GM21528 (cell line): ENCODE data around the gene LARP1.
"Not testable (repeated sequence)": the region's sequence is repeated elsewhere in the genome, so short reads cannot be mapped to it uniquely, and the experiment has no call there.

Experiments
- ATAC-seq: cut with Tn5 transposase; IDR thresholded peaks from one replicate; pipeline ENCODE4 v1.9.1; 2021; ENCODE audit warnings: mild to moderate bottlenecking, moderate library complexity; ENCODE audit not compliant: unreplicated experiment, low FRiP score

LARP1 gene

DNA sequence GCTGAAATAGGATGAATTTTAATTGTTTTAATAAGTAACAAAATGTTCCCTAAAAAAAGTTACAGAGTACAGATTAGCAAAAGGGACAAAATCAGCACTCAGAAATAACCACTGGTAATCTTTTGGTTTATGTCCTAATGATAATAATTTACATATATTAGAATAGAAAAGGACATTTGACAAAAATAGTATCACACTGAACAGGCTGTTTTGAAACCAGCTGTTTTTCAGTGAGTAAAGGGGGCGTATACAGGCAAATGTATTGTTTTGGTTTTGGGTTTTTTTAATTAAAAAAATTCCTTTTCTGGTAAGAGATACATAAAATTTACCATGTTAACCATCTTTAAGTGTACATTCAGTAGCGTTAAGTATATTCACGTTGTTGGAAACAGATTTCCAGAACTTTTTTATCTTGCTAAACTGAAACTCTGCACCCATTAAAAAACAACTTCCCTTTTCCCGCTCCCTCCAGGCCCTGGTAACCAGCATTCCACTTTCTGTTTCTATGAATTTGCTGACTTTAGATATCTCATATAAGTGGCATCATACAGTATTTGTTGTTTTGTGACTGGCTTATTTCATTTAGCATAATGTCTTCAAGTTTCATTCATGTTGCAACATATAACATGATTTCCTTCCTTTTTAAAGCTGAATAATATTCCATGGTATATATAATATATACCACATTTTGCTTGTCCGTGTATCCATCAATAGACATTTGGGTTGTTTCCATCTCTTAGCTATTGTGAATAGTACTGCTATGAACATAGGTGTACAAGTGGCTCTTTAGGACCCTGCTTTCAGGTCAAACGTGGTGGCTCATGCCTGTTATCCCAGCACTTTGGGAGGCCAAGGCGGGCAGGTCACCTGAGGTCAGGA lies 20.6 kb upstream of the LARP1 start:
- ATAC-seq, result no peak

DNA sequence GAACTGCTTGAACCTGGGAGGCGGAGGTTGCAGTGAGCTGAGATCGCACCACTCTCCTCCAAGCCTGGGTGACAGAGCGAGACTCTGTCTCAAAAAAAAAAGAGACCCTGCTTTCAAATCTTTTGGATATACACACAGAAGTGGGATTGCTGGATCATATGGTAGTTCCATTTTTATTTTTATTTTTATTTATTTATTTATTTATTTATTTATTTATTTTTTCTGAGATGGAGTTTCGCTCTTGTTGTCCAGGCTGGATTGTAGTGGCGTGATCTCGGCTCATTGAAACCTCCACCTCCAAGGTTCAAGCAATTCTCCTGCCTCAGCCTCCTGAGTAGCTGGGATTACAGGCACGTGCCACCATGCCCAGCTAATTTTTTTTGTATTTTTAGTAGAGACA lies 19.8 kb upstream of the LARP1 start:
- ATAC-seq, result not testable (repeated sequence)

DNA sequence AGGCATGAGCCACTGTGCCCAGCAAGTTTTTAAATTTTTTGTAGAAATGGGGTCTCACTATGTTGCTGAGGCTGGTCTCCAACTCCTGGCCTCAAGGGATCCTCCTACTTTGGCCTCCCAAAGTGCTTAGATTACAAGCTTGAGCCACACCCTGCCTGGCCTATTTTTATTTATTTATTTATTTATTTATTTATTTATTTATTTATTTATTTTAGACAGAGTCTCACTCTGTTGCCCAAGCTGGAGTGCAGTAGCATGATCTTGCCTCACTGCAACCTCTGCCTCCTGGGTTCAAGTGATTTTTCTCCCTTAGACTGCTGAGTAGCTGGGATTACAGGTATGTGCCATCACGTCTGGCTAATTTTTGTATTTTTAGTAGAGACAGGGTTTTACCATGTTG lies 18.8 kb upstream of the LARP1 start:
- not testable (repeated sequence) for ATAC-seq

DNA sequence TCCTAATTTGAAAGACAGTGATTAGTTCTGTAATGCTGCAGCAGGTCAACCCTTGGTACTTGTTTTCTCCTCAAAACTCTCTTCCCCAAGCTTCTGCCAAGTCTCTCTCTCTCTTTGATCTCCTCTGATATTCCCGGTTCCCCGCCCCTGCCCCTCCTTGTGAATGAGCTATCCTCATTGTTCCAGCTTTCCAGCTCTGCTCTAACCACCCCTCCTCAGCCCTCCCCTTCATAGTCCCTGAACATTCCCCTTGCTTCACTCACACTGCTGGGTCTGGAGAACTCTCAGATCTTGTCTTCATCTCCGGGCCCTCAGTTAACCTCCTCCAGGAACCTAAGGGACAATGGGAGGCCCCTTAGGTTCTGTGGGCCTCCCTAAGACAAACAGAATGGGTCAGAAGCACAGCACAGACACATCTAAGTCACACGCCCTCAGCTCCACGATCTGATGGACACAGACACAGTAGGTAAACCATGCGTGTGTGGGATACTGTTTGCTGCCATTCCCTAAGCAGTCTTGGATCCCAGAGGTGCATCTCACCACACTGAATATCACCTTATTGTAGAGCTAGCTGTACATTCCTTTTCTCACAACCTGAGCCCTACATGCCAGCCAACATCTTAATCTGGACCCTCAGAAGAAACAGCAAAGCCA lies 17.4 kb upstream of the LARP1 start:
- no peak for ATAC-seq

DNA sequence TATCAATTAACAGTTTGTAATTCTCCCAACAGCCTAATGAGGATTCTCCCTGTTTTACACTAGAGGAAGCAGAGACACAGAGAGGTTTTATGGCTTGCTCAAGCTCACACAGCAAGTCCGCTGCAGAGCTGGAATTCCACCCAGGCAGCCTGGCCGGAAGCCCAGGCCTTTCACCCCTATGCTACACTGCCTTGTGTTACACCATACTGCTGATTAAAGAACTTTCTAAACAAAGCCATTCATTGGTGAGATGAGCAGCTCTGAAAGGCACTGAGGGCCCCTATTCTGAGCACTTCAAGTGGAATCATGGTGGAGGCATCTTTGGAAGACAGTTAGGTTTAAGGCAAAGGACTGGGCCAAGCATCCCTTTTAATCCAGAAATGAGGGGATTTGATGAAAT lies 14.7 kb upstream of the LARP1 start:
- ATAC-seq, result no peak

DNA sequence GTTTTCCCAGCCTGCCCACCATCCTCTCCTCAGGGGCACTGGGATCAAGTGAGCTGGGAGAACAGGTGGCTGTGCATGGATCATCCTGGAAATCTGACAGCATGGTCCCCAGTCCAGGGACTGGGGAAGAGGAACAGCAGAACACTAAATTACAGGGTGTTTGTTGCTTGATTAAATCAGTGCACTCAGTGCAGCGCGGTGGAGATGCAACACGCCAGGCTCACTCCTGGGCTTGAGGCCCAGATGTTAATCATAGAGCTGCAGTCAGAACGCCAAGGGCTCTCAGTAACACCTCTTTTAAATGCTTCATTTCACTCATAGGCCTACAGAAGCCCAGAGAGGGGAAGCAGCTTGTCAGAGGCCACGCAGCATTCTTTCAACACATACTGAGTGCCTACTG lies 14.2 kb upstream of the LARP1 start:
- ATAC-seq, result no peak

DNA sequence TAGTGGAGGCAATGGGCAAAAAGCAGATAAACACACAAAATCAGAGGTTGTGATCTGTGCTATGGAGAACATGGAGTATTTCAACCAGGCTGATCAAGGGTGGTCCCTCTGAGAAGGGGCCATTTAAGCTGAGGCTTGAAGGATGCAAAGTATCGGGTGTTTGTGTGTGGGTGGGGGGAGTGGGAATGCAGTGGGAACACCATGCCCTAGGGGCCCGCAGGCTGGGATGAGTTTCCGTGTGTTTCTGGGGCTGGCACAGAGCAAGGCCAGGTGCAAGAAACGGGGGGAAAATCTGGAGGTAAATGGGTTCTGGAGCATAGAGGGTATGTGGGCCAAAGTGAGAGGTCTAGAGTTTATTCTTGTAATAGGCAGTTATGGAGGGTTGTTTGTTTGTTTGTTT lies 13.8 kb upstream of the LARP1 start:
- no peak for ATAC-seq

DNA sequence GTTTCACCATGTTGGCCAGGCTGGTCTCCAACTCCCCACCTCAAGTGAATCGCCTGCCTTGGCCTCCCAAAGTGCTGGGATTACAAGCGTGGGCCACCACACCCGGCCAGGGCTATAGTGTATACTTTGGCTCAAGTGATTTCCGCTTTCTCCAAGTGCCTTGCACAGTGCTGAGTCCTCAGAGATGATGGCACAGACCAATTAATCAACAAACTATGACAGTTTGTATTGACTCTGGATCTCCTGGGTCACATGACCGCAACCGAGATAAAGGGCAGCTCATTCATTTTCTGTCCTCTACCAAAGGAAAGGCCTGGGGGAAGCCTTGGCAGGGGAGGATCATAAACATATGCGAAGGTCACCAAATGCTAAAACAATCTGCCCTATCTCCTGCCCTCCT lies 11.4 kb upstream of the LARP1 start:
- ATAC-seq, result no peak

DNA sequence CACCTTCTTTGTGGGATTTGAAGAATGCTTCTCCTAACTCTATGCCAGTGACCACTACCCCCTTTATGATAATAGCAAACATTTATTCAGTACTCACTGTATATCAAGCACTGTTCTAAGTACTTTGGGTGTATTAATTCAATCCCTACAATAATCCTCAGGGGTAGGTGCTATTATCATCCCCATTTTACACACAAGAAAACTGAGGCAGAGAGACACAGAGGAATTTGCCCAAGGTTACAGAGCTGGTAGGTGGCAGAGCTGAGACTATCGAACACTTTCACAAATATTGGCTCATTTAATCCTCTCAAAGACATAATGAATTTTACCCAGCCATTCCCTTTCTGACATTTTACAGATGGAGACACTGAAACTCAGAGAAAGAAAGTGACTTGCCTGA lies 9.8 kb upstream of the LARP1 start:
- no peak for ATAC-seq

DNA sequence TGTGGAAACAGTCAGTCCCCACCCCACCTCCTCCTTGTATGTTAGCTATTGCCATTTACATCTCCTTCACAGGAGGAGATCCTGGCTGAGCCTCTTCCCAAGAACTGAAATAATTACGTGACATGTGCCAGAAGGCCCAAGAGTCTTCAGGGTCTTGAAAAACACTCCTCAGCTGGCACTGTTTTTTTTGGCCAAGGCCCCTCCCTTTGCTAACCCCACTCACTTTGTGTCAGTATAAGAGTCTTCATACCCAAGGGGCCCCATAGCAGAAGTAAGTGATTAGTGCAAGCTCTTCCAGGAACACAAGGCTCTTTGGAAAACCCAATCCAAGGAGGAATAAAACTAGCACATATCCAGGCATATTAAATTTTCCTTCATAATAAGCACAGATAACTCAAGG lies 5.7 kb upstream of the LARP1 start:
- no peak for ATAC-seq

DNA sequence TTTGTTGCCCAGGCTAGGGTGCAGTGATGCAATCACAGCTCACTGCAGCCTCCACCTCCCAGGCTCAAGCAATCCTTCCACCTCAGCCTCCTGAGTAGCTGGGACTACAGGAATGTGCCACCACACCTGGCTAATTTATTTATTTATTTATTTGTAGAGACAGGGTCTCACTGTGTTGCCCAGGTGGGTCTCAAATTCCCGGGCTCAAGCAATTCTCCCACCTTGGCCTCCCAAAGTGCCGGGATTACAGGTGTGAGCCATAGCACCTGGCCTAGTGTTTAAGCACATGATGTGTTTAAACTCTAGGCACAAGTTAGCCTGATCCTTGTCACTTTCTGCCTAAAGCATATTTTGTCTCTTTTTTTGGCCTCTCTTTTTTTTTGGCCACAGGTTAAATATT lies 4.5 kb upstream of the LARP1 start:
- not testable (repeated sequence) for ATAC-seq

DNA sequence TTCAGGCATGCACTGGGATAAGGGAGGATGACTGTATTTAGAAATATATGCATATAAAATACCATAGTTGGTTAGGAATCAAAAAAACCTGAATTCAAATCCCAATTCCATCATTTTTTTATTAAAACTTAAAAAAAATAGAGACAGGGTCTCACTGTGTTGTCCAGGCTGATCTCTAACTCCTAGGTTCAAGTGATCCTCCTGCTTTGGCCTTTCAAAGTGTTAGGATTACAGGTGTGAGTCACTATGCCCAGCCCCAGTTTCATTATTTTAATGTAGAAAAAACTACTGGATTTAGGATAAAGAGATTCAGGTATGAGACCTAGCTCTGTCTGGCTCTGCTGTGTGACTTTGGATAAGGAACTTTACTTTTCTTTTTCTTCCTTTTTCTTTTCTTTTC lies 3.3 kb upstream of the LARP1 start:
- no peak for ATAC-seq

DNA sequence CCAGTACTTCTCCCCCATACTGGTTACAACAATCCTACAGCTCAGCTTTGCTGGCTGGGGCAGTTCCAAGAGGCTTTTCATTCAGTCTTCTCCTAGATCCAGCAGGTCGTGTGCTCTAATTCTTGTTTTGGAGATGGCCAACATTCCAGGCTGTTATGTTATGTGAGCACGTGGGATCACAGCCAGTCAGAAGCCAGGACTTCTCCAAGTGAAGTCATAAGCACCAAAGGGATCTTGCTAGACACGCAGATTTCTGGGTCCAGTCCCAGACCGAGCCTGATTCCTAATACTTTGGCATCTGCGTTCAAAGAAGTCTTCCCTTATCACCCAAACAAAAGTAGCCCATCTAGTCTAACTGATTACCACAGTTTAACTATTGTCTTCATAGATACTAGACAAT lies 1.4 kb upstream of the LARP1 start:
- ATAC-seq, result no peak

DNA sequence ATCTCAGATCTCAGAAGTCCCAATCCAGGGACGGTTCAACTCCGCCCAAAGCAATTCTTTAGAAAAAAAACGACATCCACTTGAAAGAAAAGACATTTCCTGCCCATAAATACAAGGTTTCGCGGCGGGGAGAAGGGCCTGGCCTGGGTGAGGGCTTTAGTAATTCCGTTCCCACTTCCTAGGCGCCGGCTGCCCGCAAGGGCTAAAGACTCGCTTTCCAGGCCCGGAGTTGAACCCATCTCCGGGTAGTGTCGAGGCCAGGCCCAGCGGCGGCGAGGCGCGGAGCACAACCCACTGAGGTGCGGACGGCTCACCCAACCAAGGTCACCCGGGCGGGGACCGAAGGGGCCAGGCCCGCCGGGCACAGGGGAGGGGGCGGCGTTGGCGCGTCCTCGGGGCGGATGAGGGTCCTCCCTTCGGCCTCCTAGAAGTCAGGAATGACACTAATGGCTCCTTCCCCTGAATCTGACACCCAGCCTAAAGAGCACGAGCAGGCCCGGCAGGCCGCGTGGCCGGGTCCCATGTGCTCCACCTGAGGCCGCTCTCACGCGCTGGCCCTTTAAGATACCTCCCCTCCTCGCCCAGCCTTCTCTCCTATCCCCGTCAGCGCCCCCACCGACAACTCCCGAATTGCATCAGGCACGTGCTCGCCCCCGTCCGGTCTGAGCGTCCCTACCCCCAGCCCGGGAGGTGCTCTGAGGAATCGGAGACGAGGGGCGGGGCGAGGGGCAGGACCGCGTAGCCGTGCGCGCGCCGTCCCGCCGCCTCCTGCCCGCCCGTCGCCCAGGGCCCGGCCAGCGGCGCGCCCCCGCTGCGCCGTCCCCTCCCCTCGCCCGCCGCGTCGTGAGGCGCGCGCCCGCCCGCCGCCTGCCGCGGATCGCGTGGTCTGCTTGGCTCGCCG lies 467 bp upstream of the LARP1 start:
- ATAC-seq, result peak; percentile 88

DNA sequence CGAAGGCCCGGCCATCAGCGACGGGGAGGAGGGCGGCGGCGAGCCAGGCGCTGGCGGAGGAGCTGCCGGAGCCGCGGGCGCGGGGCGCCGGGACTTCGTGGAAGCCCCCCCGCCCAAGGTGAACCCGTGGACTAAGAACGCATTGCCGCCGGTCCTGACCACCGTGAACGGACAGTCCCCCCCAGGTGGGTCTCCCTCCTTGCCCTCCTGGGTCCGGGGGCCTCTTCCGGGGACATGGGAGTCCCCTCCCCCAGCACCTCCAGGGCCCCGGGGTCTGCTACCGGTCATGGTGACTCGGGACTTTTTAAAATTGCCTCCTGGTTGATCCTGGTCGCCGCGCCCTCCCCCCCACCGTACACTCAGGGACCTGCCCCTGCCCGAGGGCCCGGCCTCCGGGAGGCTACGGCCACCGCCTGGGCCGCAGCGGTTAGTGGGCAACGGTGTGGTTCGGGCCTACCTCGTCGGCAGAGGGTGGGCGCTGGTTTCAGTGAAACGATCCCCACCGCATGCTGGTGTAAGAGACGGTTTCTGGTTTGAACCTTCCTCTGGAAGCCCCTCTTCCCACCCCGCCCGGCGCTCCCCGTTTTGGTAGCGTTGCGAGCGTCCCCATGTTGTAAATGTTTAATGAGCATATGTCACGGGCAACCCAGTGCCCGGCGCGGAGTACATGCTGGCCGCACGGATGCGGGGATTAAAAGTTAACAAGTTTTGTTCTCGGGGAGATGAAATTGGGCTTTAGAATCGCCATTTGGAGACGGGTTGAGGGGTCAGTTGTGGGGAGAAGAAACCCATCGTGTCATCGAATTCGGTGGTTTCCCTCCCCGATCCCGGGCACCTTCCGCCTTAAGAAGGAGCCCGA lies 1.1 kb downstream of the LARP1 start:
- ATAC-seq, result peak; percentile 5

DNA sequence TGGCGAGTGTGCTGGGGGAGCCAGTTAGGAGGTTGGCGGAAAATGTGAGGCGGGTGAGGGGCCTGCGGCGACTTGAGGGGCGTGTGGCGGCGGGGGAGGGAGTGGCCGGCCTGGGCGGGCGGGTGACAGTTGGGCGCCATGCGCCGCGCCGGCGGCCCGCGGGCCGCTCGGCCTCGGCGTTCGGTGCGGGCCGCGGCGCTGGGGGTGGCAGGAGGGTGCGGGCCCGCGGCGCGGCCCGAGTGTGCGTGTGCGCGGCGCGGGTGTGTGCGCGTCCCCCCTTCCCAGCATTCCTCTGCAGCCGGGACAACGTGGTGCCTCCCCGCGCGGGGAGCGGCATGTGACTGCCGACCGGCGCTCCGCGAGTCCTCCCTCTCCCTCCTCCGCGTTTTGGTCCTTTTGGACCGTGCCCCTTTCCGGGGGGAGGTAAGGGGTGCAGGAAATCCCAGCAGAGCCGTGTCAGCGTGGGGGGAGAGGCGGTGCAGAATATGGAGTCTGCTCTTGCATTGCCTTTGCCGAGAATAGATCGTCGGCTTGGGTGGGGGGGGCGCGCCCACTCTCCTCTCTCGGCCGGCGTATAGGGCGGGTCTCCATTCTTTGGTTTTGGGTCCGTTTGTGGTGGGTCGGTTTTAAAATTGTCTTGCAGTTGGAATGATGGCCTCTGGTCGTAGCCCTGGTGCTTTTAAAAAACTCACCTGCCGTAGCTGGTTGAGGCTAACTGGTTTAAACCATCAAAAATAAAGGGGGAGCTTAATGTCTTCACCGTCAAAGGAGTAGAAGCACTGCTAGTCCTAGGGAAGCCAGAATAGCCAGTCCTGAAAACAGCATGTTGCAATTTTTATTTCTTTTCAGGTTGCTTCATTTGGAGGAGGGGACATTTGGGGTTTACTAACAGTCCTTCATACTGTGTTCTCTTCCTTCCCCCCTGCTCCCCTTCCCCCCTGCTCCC lies 2.0 kb downstream of the LARP1 start:
- ATAC-seq, result no peak

DNA sequence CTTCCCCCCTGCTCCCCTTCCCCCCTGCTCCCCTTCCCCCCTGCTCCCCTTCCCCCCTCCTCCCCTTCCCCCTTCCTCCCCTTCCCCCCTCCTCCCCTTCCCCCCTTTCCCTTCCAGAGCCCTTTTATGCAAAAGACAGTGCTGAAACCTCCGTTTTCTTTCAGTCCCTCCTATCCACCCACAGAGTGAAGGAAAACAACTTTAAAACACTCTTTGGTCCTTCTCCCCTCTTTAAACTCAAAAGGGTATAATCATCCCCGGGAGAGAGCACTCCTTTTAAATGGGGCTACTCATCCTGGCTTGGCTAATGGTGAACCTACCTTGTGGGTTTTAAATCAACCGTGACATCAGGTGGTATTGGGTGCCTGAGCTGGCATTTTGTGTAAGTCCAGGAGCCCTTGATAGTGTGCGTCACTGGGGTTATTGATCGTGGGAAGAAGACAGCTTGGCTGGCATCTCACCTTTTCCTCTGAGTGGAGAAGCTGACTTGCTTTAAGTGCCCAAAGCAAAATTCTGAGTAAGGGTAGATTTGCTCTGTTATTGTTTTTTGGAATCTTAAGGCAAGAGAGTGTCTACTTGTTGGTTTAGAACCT lies 2.7 kb downstream of the LARP1 start:
- ATAC-seq, result no peak

DNA sequence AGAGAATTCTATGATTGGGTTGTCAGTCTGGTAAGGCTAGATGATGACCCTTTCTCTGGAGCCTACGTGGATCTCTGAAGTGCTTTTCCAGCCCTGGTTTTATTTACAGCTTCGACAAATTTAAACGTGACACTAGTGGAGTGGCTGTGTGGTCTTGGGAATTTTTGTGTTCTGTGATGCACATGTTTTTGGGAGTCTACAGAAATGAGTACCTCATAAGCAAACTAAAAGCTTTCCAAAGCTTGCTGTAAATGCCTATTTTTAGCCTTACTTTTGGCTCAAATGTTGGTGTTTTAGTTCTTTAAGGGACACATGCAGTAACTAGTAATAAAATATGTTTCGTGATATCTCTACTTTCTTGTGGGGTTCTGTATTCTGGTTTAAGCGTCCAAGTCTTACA lies 3.3 kb downstream of the LARP1 start:
- no peak for ATAC-seq

DNA sequence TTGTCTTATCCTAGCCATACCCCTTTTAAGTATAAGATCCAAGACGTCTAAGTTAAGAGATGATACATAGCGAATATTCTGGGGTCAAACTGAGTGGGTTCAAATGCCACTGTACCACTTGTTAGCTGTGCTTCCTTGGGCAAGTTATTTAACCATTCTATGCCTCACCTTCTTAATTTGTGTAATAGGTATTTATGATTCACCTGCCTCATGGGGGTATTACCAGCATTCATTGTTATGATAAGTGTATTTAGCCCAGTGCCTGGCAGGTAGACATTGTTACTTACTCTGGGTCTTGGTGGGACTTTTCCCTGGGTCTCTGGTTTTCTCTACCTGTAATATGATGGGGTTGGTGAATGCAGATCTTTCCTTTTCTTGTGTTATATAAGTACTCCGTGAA lies 3.8 kb downstream of the LARP1 start:
- no peak for ATAC-seq
